Sigmoid colon (tissue), 4 donors: ENCODE data around the gene PCED1B.

Source experiments
- CTCF ChIP-seq, 4 experiments: fragments of 450-650 bp in 3 of 4; fragments of 200-600 bp in 1 of 4; IDR thresholded peaks; one replicate each; pipeline ENCODE4 v1.5.1; 2016 to 2019; ENCODE audit warnings: antibody characterized with exemption in 4 of 4, mild to moderate bottlenecking in 3 of 4, moderate library complexity in 2 of 4
- EP300 ChIP-seq, 4 donors: sonication (generic); formaldehyde crosslinking; IDR thresholded peaks; one replicate each; pipeline ENCODE4 v1.6.1; 2017; ENCODE audit warnings: antibody characterized with exemption in 4 of 4
- POLR2A ChIP-seq, 2 donors: fragments of 450-650 bp; IDR thresholded peaks; one replicate each; pipeline ENCODE4 v1.6.1; 2016; ENCODE audit warnings: antibody characterized with exemption in 2 of 2, mild to moderate bottlenecking in 2 of 2, moderate library complexity in 2 of 2
- POLR2AphosphoS5 ChIP-seq, 4 donors: sonication (generic); formaldehyde crosslinking; IDR thresholded peaks; one replicate each; pipeline ENCODE4 v1.6.1; 2017; ENCODE audit warnings: antibody characterized with exemption in 4 of 4

GRCh38 chr12:47152095-47152494 is 72.7 kb downstream of the PCED1B start:
- no peak for TF ChIP-seq CTCF (IDR thresholded peaks at IDR 0.05)
- TF ChIP-seq POLR2A (IDR thresholded peaks at IDR 0.05) = no peak
- no peak for TF ChIP-seq POLR2AphosphoS5 (IDR thresholded peaks at IDR 0.05)
- no peak for TF ChIP-seq EP300 (IDR thresholded peaks at IDR 0.05)
